HCT116 (cell line): ENCODE measurements around the gene CCDC88C. TPM values are rescaled to one million over a fixed set of nuclear protein-coding genes. Genes with fewer than 3 reads are reported as not detected.

Experiments used
- ATAC-seq: fragments of 200-7000 bp; cut with Tn5 transposase; 2 replicates; pipeline ENCODE4 v1.9.1; 2020; ENCODE audit warnings: mild to moderate bottlenecking, moderate library complexity
- BruUV-seq: library from RNA; stranded (reverse); fragments of 400-500 nt; replicated peaks from 2 replicates; lab custom pipeline; 2021; lab: Mats Ljungman, UMichigan
- CTCF ChIA-PET: fragments of 300-600 bp; sonication (Branson Sonifier 250); formaldehyde crosslinking; loops from one replicate; lab custom pipeline; 2021; ENCODE audit warnings: antibody characterized with exemption; lab: Charles Lee
- POLR2A ChIA-PET: fragments of 300-600, 350-600 bp; sonication (Branson Sonifier 250); formaldehyde crosslinking; loops from one replicate; lab custom pipeline; 2021; ENCODE audit warnings: antibody characterized with exemption; lab: Charles Lee
- RAD21 ChIA-PET, 2 experiments: fragments of 300-600 bp; sonication (Branson Sonifier 250); formaldehyde crosslinking; loops; one replicate each; lab custom pipeline; 2023; ENCODE audit warnings: low total read pairs in 2 of 2; ENCODE audit not compliant: uncharacterized antibody in 2 of 2, unreplicated experiment in 2 of 2, low non-redundant PET in 1 of 2; lab: Charles Lee
- DNase-seq: peaks from one replicate; pipeline ENCODE4 v3.0.0-alpha.2; 2010; ENCODE audit warnings: low read depth, low spot score
- H2AFZ ChIP-seq: fragments of 200-600 bp; shearing (Covaris generic), sonication (generic); 2 replicates; pipeline ENCODE4 v1.6.1; 2017; ENCODE audit warnings: low read depth, mixed run types, mixed read lengths, antibody characterized with exemption, low read length; ENCODE audit not compliant: poor library complexity, severe bottlenecking
- H3K27ac ChIP-seq: 2 replicates; pipeline ENCODE4 v1.5.1; 2012; ENCODE audit warnings: low read depth, low read length
- H3K27me3 ChIP-seq: fragments of 200-600 bp; sonication (generic); 2 replicates; pipeline ENCODE4 v1.6.1; 2016; ENCODE audit warnings: mixed run types, low read length, mixed read lengths; ENCODE audit not compliant: insufficient read depth
- H3K36me3 ChIP-seq, 2 experiments: fragments of 200-500 bp in 1 of 2; fragments of 200-600 bp in 1 of 2; sonication (Bioruptor generic) in 1 of 2; sonication (generic) in 1 of 2; 2 replicates each; pipeline versions ENCODE4 v1.5.1 to v1.6.1; 2014 to 2016; ENCODE audit warnings: low read length in 2 of 2, inconsistent platforms in 1 of 2, mixed read lengths in 1 of 2, mixed run types in 1 of 2; ENCODE audit not compliant: insufficient read depth in 2 of 2, control insufficient read depth in 1 of 2
- H3K4me1 ChIP-seq, 2 experiments: fragments of 200-600 bp in 1 of 2; sonication (generic) in 1 of 2; 2 replicates each; pipeline versions ENCODE4 v1.5.1 to v1.6.1; 2012 to 2017; ENCODE audit warnings: low read length in 2 of 2, inconsistent platforms in 1 of 2, mild to moderate bottlenecking in 1 of 2, mixed read lengths in 1 of 2, mixed run types in 1 of 2, moderate library complexity in 1 of 2; ENCODE audit not compliant: insufficient read depth in 2 of 2, control insufficient read depth in 1 of 2
- H3K4me2 ChIP-seq: fragments of 200-600 bp; sonication (generic); 2 replicates; pipeline ENCODE4 v1.6.1; 2017; ENCODE audit warnings: mixed run types, low read length, mixed read lengths
- H3K4me3 ChIP-seq, 2 experiments: fragments of 200-600 bp in 1 of 2; sonication (generic) in 1 of 2; replicated peaks in 1 of 2; 2 replicates each; pipeline ENCODE4 v1.5.1; 2011 to 2016; ENCODE audit warnings: low read length in 2 of 2, control low read depth in 1 of 2, low read depth in 1 of 2, mild to moderate bottlenecking in 1 of 2, mixed read lengths in 1 of 2, mixed run types in 1 of 2
- H3K79me2 ChIP-seq: fragments of 200-600 bp; sonication (generic); 2 replicates; pipeline ENCODE4 v1.6.1; 2017; ENCODE audit warnings: mild to moderate bottlenecking, mixed run types, low read length, moderate library complexity, mixed read lengths; ENCODE audit not compliant: insufficient read depth
- H3K9ac ChIP-seq: fragments of 200-600 bp; sonication (generic); 2 replicates; pipeline ENCODE4 v1.6.1; 2016; ENCODE audit warnings: low read length, mixed read lengths
- H3K9me2 ChIP-seq: fragments of 200-600 bp; sonication (generic), shearing (Covaris generic); 2 replicates; pipeline ENCODE4 v1.6.1; 2017; ENCODE audit warnings: mixed run types, mild to moderate bottlenecking, moderate library complexity; ENCODE audit not compliant: insufficient read depth
- H3K9me3 ChIP-seq, 2 experiments: fragments of 200-500 bp in 1 of 2; fragments of 200-600 bp in 1 of 2; sonication (Bioruptor generic) in 1 of 2; sonication (generic) in 1 of 2; 2 replicates each; pipeline ENCODE4 v1.6.1; 2014 to 2017; ENCODE audit warnings: low read length in 2 of 2, mixed read lengths in 2 of 2, inconsistent platforms in 1 of 2, low read depth in 1 of 2, mild to moderate bottlenecking in 1 of 2, mixed run types in 1 of 2, moderate library complexity in 1 of 2; ENCODE audit not compliant: control insufficient read depth in 1 of 2, insufficient read depth in 1 of 2
- H4K20me1 ChIP-seq: fragments of 200-600 bp; sonication (generic), shearing (Covaris generic); 2 replicates; pipeline ENCODE4 v1.6.1; 2017; ENCODE audit warnings: mixed run types, mild to moderate bottlenecking, moderate library complexity; ENCODE audit not compliant: insufficient read depth
- CBX3 ChIP-seq: IDR thresholded peaks from 2 replicates; pipeline ENCODE4 v1.6.1; 2012; ENCODE audit warnings: low read depth
- CTCF ChIP-seq, 3 experiments: fragments of 200-600 bp in 1 of 3; sonication (generic) in 1 of 3; IDR thresholded peaks in 2 of 3; conservative IDR thresholded peaks in 1 of 3; 2 replicates each; pipeline ENCODE4 v1.5.1; 2012 to 2017; ENCODE audit warnings: low read depth in 2 of 3, low read length in 2 of 3, antibody characterized with exemption in 1 of 3, borderline replicate concordance in 1 of 3, control low read depth in 1 of 3, mild to moderate bottlenecking in 1 of 3, mixed read lengths in 1 of 3, mixed run types in 1 of 3, moderate library complexity in 1 of 3; ENCODE audit not compliant: insufficient read depth in 1 of 3
- EZH2phosphoT487 ChIP-seq: fragments of 200-600 bp; IDR thresholded peaks from 2 replicates; pipeline ENCODE4 v1.6.1; 2018; ENCODE audit warnings: antibody characterized with exemption, borderline replicate concordance
- POLR2A ChIP-seq: IDR thresholded peaks from 2 replicates; pipeline ENCODE4 v1.7.0; 2011; ENCODE audit warnings: borderline replicate concordance; ENCODE audit not compliant: insufficient read depth, insufficient read length; ENCODE audit errors: extremely low read depth
- POLR2AphosphoS5 ChIP-seq: IDR thresholded peaks from 2 replicates; pipeline ENCODE4 v1.6.1; 2011; ENCODE audit warnings: mild to moderate bottlenecking, low read depth, low read length, moderate library complexity
- RAD21 ChIP-seq: IDR thresholded peaks from 2 replicates; pipeline ENCODE4 v1.6.1; 2012; ENCODE audit warnings: low read depth, mild to moderate bottlenecking
- SP1 ChIP-seq: IDR thresholded peaks from 2 replicates; pipeline ENCODE4 v1.6.1; 2012; ENCODE audit warnings: low read depth
- SRF ChIP-seq: IDR thresholded peaks from 2 replicates; pipeline ENCODE4 v1.6.1; 2012; ENCODE audit warnings: low read depth
- YY1 ChIP-seq: IDR thresholded peaks from 2 replicates; pipeline ENCODE4 v1.6.1; 2011; ENCODE audit warnings: low read length, low read depth, moderate library complexity, mild to moderate bottlenecking; ENCODE audit not compliant: insufficient replicate concordance; ENCODE audit errors: extremely low read depth
- ZNF274 ChIP-seq: fragments of 200-500 bp; sonication (Bioruptor generic); IDR thresholded peaks from 2 replicates; pipeline ENCODE4 v1.6.1; 2014; ENCODE audit warnings: mild to moderate bottlenecking, low read depth, low read length, inconsistent platforms
- intact Hi-C: fragments of 100-400 bp; cut with micrococcal nuclease; formaldehyde crosslinking; loops from 2 replicates; pipeline ENCODE4 v1.10.0; 2022
- total RNA-seq: library from RNA; stranded (reverse); gene quantifications from one replicate; pipeline ENCODE4 v1.2.1, GENCODE V29; 2021; ENCODE audit not compliant: unreplicated experiment
- TF ChIP-seq, protein P1 (sequence below): IDR thresholded peaks from 2 replicates; pipeline ENCODE4 v1.6.1; 2012
- TF ChIP-seq, protein P2 (sequence below): IDR thresholded peaks from 2 replicates; pipeline ENCODE4 v1.6.1; 2012; ENCODE audit warnings: low read depth

The CCDC88C gene
- total RNA-seq, 1 experiment from 2014 or later = 20.8 TPM

- ChIA-PET CTCF (no interaction called here), RAD21 (no interaction called here), POLR2A (no interaction called here)
- TF ChIP-seq SP1 (no peak), POLR2AphosphoS5 (no peak), EZH2phosphoT487 (no peak), RAD21 (no peak), CBX3 (no peak), CTCF (IDR thresholded peaks at IDR 0.05 in 2 of 3, conservative IDR thresholded peaks at IDR 0.05 in 1 of 3; ENCODE audit: borderline replicate concordance in 1 of 3, insufficient read depth in 1 of 3, low read depth in 2 of 3, low read length in 2 of 3) (no peak), SRF (no peak), ZNF274 (no peak), YY1 (no peak), POLR2A (no peak)
- TF ChIP-seq, protein P1, sequence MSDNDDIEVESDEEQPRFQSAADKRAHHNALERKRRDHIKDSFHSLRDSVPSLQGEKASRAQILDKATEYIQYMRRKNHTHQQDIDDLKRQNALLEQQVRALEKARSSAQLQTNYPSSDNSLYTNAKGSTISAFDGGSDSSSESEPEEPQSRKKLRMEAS = no peak
- TF ChIP-seq, protein P2, sequence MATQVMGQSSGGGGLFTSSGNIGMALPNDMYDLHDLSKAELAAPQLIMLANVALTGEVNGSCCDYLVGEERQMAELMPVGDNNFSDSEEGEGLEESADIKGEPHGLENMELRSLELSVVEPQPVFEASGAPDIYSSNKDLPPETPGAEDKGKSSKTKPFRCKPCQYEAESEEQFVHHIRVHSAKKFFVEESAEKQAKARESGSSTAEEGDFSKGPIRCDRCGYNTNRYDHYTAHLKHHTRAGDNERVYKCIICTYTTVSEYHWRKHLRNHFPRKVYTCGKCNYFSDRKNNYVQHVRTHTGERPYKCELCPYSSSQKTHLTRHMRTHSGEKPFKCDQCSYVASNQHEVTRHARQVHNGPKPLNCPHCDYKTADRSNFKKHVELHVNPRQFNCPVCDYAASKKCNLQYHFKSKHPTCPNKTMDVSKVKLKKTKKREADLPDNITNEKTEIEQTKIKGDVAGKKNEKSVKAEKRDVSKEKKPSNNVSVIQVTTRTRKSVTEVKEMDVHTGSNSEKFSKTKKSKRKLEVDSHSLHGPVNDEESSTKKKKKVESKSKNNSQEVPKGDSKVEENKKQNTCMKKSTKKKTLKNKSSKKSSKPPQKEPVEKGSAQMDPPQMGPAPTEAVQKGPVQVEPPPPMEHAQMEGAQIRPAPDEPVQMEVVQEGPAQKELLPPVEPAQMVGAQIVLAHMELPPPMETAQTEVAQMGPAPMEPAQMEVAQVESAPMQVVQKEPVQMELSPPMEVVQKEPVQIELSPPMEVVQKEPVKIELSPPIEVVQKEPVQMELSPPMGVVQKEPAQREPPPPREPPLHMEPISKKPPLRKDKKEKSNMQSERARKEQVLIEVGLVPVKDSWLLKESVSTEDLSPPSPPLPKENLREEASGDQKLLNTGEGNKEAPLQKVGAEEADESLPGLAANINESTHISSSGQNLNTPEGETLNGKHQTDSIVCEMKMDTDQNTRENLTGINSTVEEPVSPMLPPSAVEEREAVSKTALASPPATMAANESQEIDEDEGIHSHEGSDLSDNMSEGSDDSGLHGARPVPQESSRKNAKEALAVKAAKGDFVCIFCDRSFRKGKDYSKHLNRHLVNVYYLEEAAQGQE = no peak
- Histone ChIP-seq H3K4me2 (no peak overlapping the region), H3K9me2 (no peaks in the 10 kb centered on the region), H3K9ac (no peak overlapping the region), H3K4me3 (no peak overlapping the region), H3K36me3 (no peaks in the 10 kb centered on the region; a peak in 3 of 4 replicates), H3K27ac (no peak overlapping the region), H3K79me2 (no peaks in the 10 kb centered on the region), H4K20me1 (no peaks in the 10 kb centered on the region), H3K27me3 (no peaks in the 10 kb centered on the region), H2AFZ (no peak overlapping the region), H3K4me1 (no peaks in the 10 kb centered on the region), H3K9me3 (no peaks in the 10 kb centered on the region)
- no peak for DNase-seq
- no TSS peak for BruUV-seq
- intact Hi-C loops = no loop called here
- ATAC-seq = no peak
These were observed 120.4 kb downstream of the CCDC88C start for GRCh38 chr14:91297081-91297711.
